Testis (tissue), 3 donors: ENCODE results near the gene CIAPIN1. TPM values are rescaled to one million over a fixed set of nuclear protein-coding genes. Genes with fewer than 3 reads are reported as not detected.

Experiments used
- DNase-seq: peaks from one replicate; pipeline ENCODE4 v3.0.0-alpha.2; 2019
- H3K27ac ChIP-seq, 2 donors: fragments of 200-600 bp; sonication (generic); one replicate each; pipeline ENCODE4 v1.5.1; 2019
- H3K27me3 ChIP-seq: fragments of 200-600 bp; sonication (generic); one replicate; pipeline ENCODE4 v1.5.1; 2019
- H3K36me3 ChIP-seq: fragments of 200-600 bp; sonication (generic); one replicate; pipeline ENCODE4 v1.5.1; 2017; ENCODE audit warnings: low read depth; ENCODE audit errors: missing control alignments
- H3K4me1 ChIP-seq: fragments of 200-600 bp; sonication (generic); one replicate; pipeline ENCODE4 v1.5.1; 2019
- H3K4me3 ChIP-seq, 2 donors: fragments of 200-600 bp; sonication (generic); one replicate each; pipeline ENCODE4 v1.5.1; 2017 to 2019
- H3K9me3 ChIP-seq: fragments of 200-600 bp; sonication (generic); one replicate; pipeline ENCODE4 v1.5.1; 2017
- CTCF ChIP-seq, 3 experiments: fragments of 450-650 bp in 2 of 3; fragments of 200-600 bp in 1 of 3; sonication (generic) in 1 of 3; IDR thresholded peaks; one replicate each; pipeline ENCODE4 v1.5.1; 2016 to 2019; ENCODE audit warnings: antibody characterized with exemption in 3 of 3, mild to moderate bottlenecking in 2 of 3, moderate library complexity in 1 of 3
- POLR2A ChIP-seq: fragments of 450-650 bp; IDR thresholded peaks from one replicate; pipeline ENCODE4 v1.6.1; 2017; ENCODE audit warnings: antibody characterized with exemption, mild to moderate bottlenecking, moderate library complexity
- WGBS, 2 donors: methylation state at CpG; one replicate each; pipeline ENCODE4 v1.1.5; 2018; 5-methylcytosine and 5-hydroxymethylcytosine counted together
- intact Hi-C: fragments of 100-400 bp; cut with DNase I; formaldehyde crosslinking; loops from one replicate; pipeline ENCODE4 v1.15.1; 2023; ENCODE audit warnings: low total_unique reads
- polyA plus RNA-seq: library from polyadenylated mRNA; stranded (reverse); fragments of 350-450 nt; fragmentation: Illumina TruSeq; extraction: RNeasy Lipid Tissue Mini Kit (QIAGEN cat#74804); gene quantifications from one replicate; pipeline ENCODE4 v1.2.3, GENCODE V29; 2014; ENCODE audit warnings: low read depth, low replicate concordance; ENCODE audit not compliant: insufficient read depth
- total RNA-seq, 2 donors: library from RNA; depleted of rRNA; stranded (reverse); fragments of >200 nt; gene quantifications; one replicate each; pipeline ENCODE4 v1.2.3, GENCODE V29; 2016

Gene CIAPIN1
- total and polyA plus RNA-seq, 3 donors from 2014 or later: 74.9 to 205 (median 77.1) TPM

DNA sequence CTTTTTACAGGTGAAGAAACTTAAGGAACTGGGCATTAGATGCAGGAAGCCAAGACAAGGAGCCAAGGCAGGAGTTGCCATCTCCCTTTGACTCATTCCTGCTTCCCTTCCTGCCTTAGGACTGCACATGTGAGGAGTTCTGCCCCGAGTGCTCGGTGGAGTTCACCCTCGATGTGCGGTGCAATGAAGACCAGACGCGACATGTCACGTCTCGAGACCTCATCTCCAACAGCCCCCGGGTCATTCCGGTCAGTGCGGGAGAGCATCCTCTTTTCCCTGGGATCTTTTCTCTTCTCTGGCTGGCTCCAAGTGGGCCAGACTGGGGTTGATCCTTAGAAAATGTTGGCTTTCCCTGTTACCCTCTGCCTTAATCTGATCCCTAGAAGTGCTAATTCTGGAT lies 21.9 kb upstream of the CIAPIN1 start:
- H3K27ac ChIP-seq: no peak overlapping the region
- H3K9me3 ChIP-seq: no peaks in the 10 kb centered on the region
- no peak for TF ChIP-seq CTCF (IDR thresholded peaks at IDR 0.05)
- no peak for TF ChIP-seq POLR2A
- no peaks in the 10 kb centered on the region for H3K36me3 ChIP-seq
- intact Hi-C loops: no loop called here
- no peaks in the 10 kb centered on the region for H3K27me3 ChIP-seq
- H3K4me3 ChIP-seq: no peak overlapping the region
- peak; percentile 3 for DNase-seq
- H3K4me1 ChIP-seq: peaks cover 8% of the 10 kb centered on the region
- WGBS, 2 donors: 74 to 85% methylated on average over 11 of the region's 11 CpGs

DNA sequence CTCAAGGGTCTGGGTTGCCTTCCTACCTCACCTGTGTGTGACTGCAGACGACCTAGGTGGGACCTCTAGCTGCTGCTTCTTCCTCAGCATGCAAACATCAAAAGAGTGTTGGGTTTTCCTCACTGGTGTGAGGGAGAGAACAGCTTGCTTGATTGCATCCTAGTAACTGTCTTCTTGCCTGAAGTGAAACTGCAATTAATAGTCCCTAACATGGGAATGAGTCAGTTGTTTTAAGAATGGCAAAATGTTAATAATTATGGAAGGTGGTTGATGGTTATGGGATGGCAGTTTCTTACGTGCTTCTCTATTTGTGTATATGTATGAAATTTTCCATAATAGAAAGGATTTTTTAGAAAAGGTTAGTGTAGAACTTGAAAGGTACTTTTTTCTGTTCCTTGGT lies 21.2 kb upstream of the CIAPIN1 start:
- TF ChIP-seq CTCF (IDR thresholded peaks at IDR 0.05): no peak
- no peak for TF ChIP-seq POLR2A
- WGBS, 2 donors: 91 to 95% methylated on average over 2 of the region's 2 CpGs
- Histone ChIP-seq H3K27me3 (no peaks in the 10 kb centered on the region), H3K27ac (no peak overlapping the region), H3K9me3 (no peaks in the 10 kb centered on the region), H3K4me3 (no peak overlapping the region), H3K4me1 (peaks cover 12% of the 10 kb centered on the region), H3K36me3 (no peaks in the 10 kb centered on the region)
- no peak for DNase-seq
- intact Hi-C loops: no loop called here

- intact Hi-C loops: no loop called here
Measured at GRCh38 chr16:57464523-57464922, 17.3 kb upstream of the CIAPIN1 start.

DNA sequence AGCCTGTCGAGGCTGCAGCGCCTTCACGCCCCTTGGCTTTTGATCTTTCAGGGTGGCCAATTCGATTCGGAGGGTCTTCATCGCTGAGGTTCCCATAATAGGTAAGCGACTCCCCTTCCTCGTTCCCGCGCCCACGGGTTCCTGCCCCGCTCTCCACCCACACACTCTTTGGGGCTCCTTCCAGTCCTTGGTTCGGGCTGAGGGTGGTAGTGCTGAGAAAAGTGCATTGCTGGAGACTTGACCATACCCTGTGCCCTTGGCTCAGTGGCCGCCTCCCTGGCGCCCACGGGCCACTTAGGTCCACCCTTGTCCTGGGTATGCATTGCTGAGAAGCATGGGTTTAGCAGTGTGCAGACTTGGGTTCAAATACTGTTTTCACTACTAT lies 15.8 kb upstream of the CIAPIN1 start:
- no peak for DNase-seq
- H3K4me1 ChIP-seq: peaks cover 6% of the 10 kb centered on the region
- TF ChIP-seq POLR2A (no peak), CTCF (IDR thresholded peaks at IDR 0.05) (no peak)
- WGBS, 2 donors: 0 to 1% methylated on average over 16 of the region's 16 CpGs
- H3K36me3 ChIP-seq: no peaks in the 10 kb centered on the region
- peak overlapping the region; percentile 57 to 81 for H3K27ac ChIP-seq
- no peaks in the 10 kb centered on the region for H3K27me3 ChIP-seq
- no peaks in the 10 kb centered on the region for H3K9me3 ChIP-seq
- H3K4me3 ChIP-seq: peak overlapping the region; percentile 81 to 90
- intact Hi-C loops: no loop called here

More at GRCh38 chr16:57464523-57464922, 17.3 kb upstream of the CIAPIN1 start:
- WGBS, 2 donors: 77 to 98% methylated on average over 2 of the region's 2 CpGs
- DNase-seq: no peak
- Histone ChIP-seq H3K27me3 (no peaks in the 10 kb centered on the region), H3K9me3 (no peaks in the 10 kb centered on the region), H3K4me3 (no peak overlapping the region), H3K27ac (no peak overlapping the region), H3K4me1 (peaks cover 6% of the 10 kb centered on the region), H3K36me3 (no peaks in the 10 kb centered on the region)
- TF ChIP-seq POLR2A: no peak
- no peak for TF ChIP-seq CTCF (IDR thresholded peaks at IDR 0.05)

DNA sequence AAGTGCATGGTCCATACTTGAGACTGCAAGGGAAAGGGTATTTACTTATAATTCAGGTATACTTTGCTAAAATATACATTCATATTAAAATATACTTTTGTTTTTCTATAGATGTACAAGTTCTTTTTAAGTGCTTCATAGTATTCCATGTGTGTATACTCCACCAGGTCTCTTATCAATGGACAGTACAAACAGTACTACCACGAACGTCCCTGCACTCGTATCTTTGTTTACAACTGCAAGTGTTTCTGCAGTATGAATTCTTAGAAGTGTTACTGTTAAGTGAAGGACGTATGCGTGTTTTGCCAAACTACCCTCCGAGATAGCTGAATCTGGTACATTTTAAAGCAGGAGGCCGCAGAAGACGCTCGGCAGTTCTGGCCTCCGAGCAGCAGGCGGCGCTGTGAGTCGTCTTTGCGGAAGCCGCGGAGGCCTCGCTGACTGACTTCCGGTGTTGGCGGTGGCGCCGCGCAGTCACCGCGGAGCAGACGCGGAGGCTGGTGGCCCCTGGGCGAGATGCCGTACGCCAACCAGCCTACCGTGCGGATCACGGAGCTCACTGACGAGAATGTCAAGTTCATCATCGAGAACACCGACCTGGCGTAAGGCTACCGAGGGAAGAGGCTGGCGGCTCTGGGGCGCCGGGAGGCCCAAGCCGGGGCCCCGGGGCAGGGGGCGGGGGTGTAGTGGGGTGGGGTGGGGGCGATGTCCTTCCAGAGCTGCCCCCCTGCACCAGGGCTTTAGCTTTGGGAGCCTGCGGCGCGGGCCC lies 15.2 kb upstream of the CIAPIN1 start, which contains the start of gene POLR2C:
POLR2C (plus strand) TSS at position 471 of the 769 bp plus-strand sequence; CDS start at position 517, 46 bp downstream.
- no peaks in the 10 kb centered on the region for H3K9me3 ChIP-seq
- H3K4me1 ChIP-seq: peaks cover 6% of the 10 kb centered on the region
- no peaks in the 10 kb centered on the region for H3K27me3 ChIP-seq
- peak; percentile 93 for DNase-seq
- 0 to 1% methylated on average over 9 to 45 of the region's 47 CpGs for WGBS, 2 donors
- TF ChIP-seq CTCF (IDR thresholded peaks at IDR 0.05) (peak; percentile 93 to 98 (median 95)), POLR2A (peak; percentile 53)
- no peaks in the 10 kb centered on the region for H3K36me3 ChIP-seq
- peak within 1 kb of the TSS; percentile 57 to 81 for H3K27ac ChIP-seq
- intact Hi-C loops: no loop called here
- H3K4me3 ChIP-seq: peak within 1 kb of the TSS; percentile 81 to 90
